ENCODE results near the gene ADNP. TPM values are rescaled to one million over a fixed set of nuclear protein-coding genes. Genes with fewer than 3 reads are reported as not detected.

The ADNP gene
- total and polyA plus RNA-seq, 12 donors, result 32.4 to 76.4 (median 54.0) TPM

GRCh38 chr20:50957798-50958614 is 26.8 kb upstream of the ADNP start, which contains the start of gene DPM1:
DPM1 (minus strand) TSS chr20:50958532; CDS start chr20:50958523, 9 bp downstream.
- Histone ChIP-seq H3K4me3 (peak within 1 kb of the TSS; percentile 60 to 96 (median 85)), H3K36me3 (replicated peaks in 1 of 2) (peaks cover 0 to 10% of the 10 kb centered on the region in 2 donors), H3K27me3 (no peaks in the 10 kb centered on the region), H3K27ac (peak within 1 kb of the TSS; percentile 66 to 97 (median 91)), H3K4me1 (replicated peaks in 1 of 2) (peaks cover 22 to 67% of the 10 kb centered on the region in 2 donors), H3K9me3 (replicated peaks in 1 of 3) (no peaks in the 10 kb centered on the region)
- 0 to 1% (median 0%) methylated on average over 41 to 52 of the region's 52 CpGs for WGBS, 4 donors
- DNase-seq, result peak; percentile 88 to 95 (median 91)
- intact Hi-C loops (cut with DNase I), result no loop called here
- TF ChIP-seq, protein P1, sequence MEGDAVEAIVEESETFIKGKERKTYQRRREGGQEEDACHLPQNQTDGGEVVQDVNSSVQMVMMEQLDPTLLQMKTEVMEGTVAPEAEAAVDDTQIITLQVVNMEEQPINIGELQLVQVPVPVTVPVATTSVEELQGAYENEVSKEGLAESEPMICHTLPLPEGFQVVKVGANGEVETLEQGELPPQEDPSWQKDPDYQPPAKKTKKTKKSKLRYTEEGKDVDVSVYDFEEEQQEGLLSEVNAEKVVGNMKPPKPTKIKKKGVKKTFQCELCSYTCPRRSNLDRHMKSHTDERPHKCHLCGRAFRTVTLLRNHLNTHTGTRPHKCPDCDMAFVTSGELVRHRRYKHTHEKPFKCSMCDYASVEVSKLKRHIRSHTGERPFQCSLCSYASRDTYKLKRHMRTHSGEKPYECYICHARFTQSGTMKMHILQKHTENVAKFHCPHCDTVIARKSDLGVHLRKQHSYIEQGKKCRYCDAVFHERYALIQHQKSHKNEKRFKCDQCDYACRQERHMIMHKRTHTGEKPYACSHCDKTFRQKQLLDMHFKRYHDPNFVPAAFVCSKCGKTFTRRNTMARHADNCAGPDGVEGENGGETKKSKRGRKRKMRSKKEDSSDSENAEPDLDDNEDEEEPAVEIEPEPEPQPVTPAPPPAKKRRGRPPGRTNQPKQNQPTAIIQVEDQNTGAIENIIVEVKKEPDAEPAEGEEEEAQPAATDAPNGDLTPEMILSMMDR (IDR thresholded peaks at IDR 0.05), result no peak
- TF ChIP-seq POLR2A (IDR thresholded peaks at IDR 0.05), result peak; percentile 69 to 95

DNA sequence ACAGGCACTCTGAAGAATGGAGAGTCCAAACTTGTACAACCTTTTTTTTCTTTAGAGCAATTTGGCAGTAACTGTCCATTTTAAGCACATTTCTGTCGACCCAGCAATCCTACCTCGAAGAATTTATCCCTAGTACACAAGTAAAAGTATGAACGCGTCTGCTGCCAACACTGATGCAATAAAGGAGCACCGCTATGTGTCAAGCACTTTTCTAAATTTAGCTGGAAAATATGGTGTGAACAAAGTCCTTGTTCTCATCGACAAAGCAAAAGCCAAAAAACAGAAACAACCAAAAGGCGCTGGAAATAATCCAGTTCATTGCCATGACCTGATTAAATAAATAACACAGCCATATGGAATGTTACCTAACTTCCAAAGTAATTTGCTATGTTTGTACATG is 26.0 kb upstream of the ADNP start:
- Histone ChIP-seq H3K36me3 (replicated peaks in 1 of 2) (peaks cover 0 to 13% of the 10 kb centered on the region in 2 donors), H3K27ac (peak overlapping the region in 4 of 5 donors; percentile 89 to 97 (median 92)), H3K9me3 (replicated peaks in 1 of 3) (no peaks in the 10 kb centered on the region), H3K27me3 (no peaks in the 10 kb centered on the region), H3K4me1 (replicated peaks in 1 of 2) (peaks cover 22 to 72% of the 10 kb centered on the region in 2 donors), H3K4me3 (peak overlapping the region in 2 of 4 donors; percentile 81 to 96)
- DNase-seq, result peak in 1 of 7 donors; percentile 57
- 9 to 15% (median 11%) methylated on average over 7 of the region's 7 CpGs for WGBS, 4 donors
- intact Hi-C loops (cut with DNase I), result no loop called here
- TF ChIP-seq, protein P1 (IDR thresholded peaks at IDR 0.05), result no peak
- TF ChIP-seq POLR2A (IDR thresholded peaks at IDR 0.05), result no peak

GRCh38 chr20:50953821-50954220 is 22.6 kb upstream of the ADNP start:
- Histone ChIP-seq H3K9me3 (replicated peaks in 1 of 3) (no peaks in the 10 kb centered on the region), H3K27me3 (no peaks in the 10 kb centered on the region), H3K36me3 (replicated peaks in 1 of 2) (peaks cover 0 to 32% of the 10 kb centered on the region in 2 donors), H3K4me3 (no peak overlapping the region), H3K4me1 (replicated peaks in 1 of 2) (peaks cover 22 to 65% of the 10 kb centered on the region in 2 donors), H3K27ac (peak overlapping the region in 2 of 5 donors; percentile 10 to 17)
- TF ChIP-seq, protein P1 (IDR thresholded peaks at IDR 0.05), result no peak
- no peak for TF ChIP-seq POLR2A (IDR thresholded peaks at IDR 0.05)
- DNase-seq, result no peak
- intact Hi-C loops (cut with DNase I), result no loop called here

DNA sequence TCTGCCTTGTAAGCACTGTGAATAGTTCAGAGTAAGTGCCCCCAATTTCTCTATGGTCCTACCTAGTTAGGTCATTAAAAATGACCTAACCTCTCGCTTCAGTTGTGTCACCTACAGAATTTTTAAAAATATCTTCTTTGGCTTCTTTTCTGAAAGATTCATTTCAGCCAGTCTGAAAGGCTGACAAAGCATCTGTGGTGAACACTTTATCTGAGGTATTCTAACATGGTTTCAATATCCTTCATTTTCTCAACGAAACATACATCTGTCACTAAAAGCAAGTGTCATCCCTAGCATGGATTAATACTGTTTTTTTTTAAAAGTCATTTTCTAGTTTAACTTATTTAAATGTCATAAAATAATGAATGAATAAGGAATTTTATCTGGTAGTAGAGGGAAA is 22.0 kb upstream of the ADNP start:
- peak overlapping the region in 1 of 5 donors; percentile 17 for H3K27ac ChIP-seq
- no peaks in the 10 kb centered on the region for H3K27me3 ChIP-seq
- TF ChIP-seq, protein P1 (IDR thresholded peaks at IDR 0.05), result no peak
- TF ChIP-seq POLR2A (IDR thresholded peaks at IDR 0.05), result no peak
- peaks cover 22 to 70% of the 10 kb centered on the region in 2 donors for H3K4me1 ChIP-seq (replicated peaks in 1 of 2)
- WGBS, 4 donors, result 62 to 73% (median 67%) methylated on average over 2 of the region's 2 CpGs
- H3K4me3 ChIP-seq, result no peak overlapping the region
- DNase-seq, result no peak
- H3K9me3 ChIP-seq (replicated peaks in 1 of 3), result no peaks in the 10 kb centered on the region
- H3K36me3 ChIP-seq (replicated peaks in 1 of 2), result peaks cover 0 to 38% of the 10 kb centered on the region in 2 donors
- intact Hi-C loops (cut with DNase I), result no loop called here
